Neutrophil (primary cell): Measurements from ENCODE around the gene SIT1.
A peak's percentile ranks its signal among the peaks of the same experiment; 100 is the strongest.

Source experiments
- H3K27ac ChIP-seq: fragments of 200-600 bp; sonication (generic); 2 replicates; pipeline ENCODE4 v1.5.1; 2016; ENCODE audit warnings: mild to moderate bottlenecking, moderate library complexity
- H3K27me3 ChIP-seq: fragments of 200-600 bp; sonication (generic); 2 replicates; pipeline ENCODE4 v1.6.0; 2016; ENCODE audit warnings: mild to moderate bottlenecking
- H3K36me3 ChIP-seq: fragments of 200-600 bp; sonication (generic); 2 replicates; pipeline ENCODE4 v1.5.1; 2017
- H3K4me1 ChIP-seq, 2 experiments: fragments of 200-600 bp in 1 of 2; sonication (generic) in 1 of 2; 1 replicate in 1 of 2; 2 replicates in 1 of 2; pipeline versions ENCODE4 v1.5.1 to v1.6.1; 2013 to 2016; ENCODE audit warnings: low read depth in 1 of 2, low read length in 1 of 2, mild to moderate bottlenecking in 1 of 2, moderate library complexity in 1 of 2; ENCODE audit not compliant: control insufficient read depth in 1 of 2, insufficient read depth in 1 of 2
- H3K4me3 ChIP-seq, 2 experiments: fragments of 200-600 bp in 1 of 2; sonication (generic) in 1 of 2; 1 replicate in 1 of 2; 2 replicates in 1 of 2; pipeline ENCODE4 v1.5.1; 2013 to 2016; ENCODE audit warnings: low read depth in 1 of 2, low read length in 1 of 2, mild to moderate bottlenecking in 1 of 2, moderate library complexity in 1 of 2
- H3K9me3 ChIP-seq: fragments of 200-600 bp; sonication (generic); 2 replicates; pipeline ENCODE4 v1.5.1; 2016
- CTCF ChIP-seq: fragments of 200-600 bp; sonication (generic); IDR thresholded peaks from 2 replicates; pipeline ENCODE4 v1.5.1; 2016; ENCODE audit warnings: antibody characterized with exemption

SIT1 gene

GRCh38 chr9:35662437-35662836 is 11.7 kb upstream of the SIT1 start:
- Histone ChIP-seq H3K4me3 (no peak overlapping the region), H3K9me3 (no peaks in the 10 kb centered on the region), H3K27me3 (no peaks in the 10 kb centered on the region), H3K27ac (no peak overlapping the region), H3K36me3 (no peaks in the 10 kb centered on the region), H3K4me1 (peaks cover 37 to 42% of the 10 kb centered on the region in 2 experiments)
- TF ChIP-seq CTCF = no peak

GRCh38 chr9:35661756-35662350 is 11.1 kb upstream of the SIT1 start:
- H3K9me3 ChIP-seq = no peaks in the 10 kb centered on the region
- no peak overlapping the region for H3K4me3 ChIP-seq
- peaks cover 42 to 47% of the 10 kb centered on the region in 2 experiments for H3K4me1 ChIP-seq
- H3K27ac ChIP-seq = no peak overlapping the region
- TF ChIP-seq CTCF = no peak
- H3K36me3 ChIP-seq = no peaks in the 10 kb centered on the region
- no peaks in the 10 kb centered on the region for H3K27me3 ChIP-seq

- TF ChIP-seq CTCF = no peak
- Histone ChIP-seq H3K4me1 (peaks cover 48 to 54% of the 10 kb centered on the region in 2 experiments), H3K36me3 (no peaks in the 10 kb centered on the region), H3K27ac (no peak overlapping the region), H3K4me3 (no peak overlapping the region), H3K9me3 (no peaks in the 10 kb centered on the region), H3K27me3 (no peaks in the 10 kb centered on the region)
These were observed 10.3 kb upstream of the SIT1 start for GRCh38 chr9:35660966-35661415.

- TF ChIP-seq CTCF = no peak
- H3K4me3 ChIP-seq = no peak overlapping the region
- H3K27ac ChIP-seq = no peak overlapping the region
- no peaks in the 10 kb centered on the region for H3K36me3 ChIP-seq
- H3K27me3 ChIP-seq = no peaks in the 10 kb centered on the region
- peaks cover 34 to 39% of the 10 kb centered on the region in 2 experiments for H3K4me1 ChIP-seq
- no peaks in the 10 kb centered on the region for H3K9me3 ChIP-seq
These were observed 8.6 kb upstream of the SIT1 start for GRCh38 chr9:35659340-35659739.

- no peak for TF ChIP-seq CTCF
- H3K27ac ChIP-seq = peak overlapping the region; percentile 87
- no peaks in the 10 kb centered on the region for H3K27me3 ChIP-seq
- H3K4me1 ChIP-seq = peaks cover 30 to 35% of the 10 kb centered on the region in 2 experiments
- H3K9me3 ChIP-seq = no peaks in the 10 kb centered on the region
- H3K4me3 ChIP-seq = peak overlapping the region; percentile 86 to 87
- H3K36me3 ChIP-seq = no peaks in the 10 kb centered on the region
These were observed 8.2 kb upstream of the SIT1 start for GRCh38 chr9:35658968-35659220.
